HL-60 (cell line): ENCODE data around the gene PCNX4.

Experiments
- CTCF ChIP-seq: IDR thresholded peaks from one replicate; pipeline ENCODE4 v1.5.1; 2011; ENCODE audit warnings: low read length, control low read depth, inconsistent platforms; ENCODE audit not compliant: insufficient read depth
- GABPA ChIP-seq: IDR thresholded peaks from 2 replicates; pipeline ENCODE4 v1.6.1; 2012; ENCODE audit warnings: low read depth
- REST ChIP-seq: IDR thresholded peaks from 2 replicates; pipeline ENCODE4 v1.6.1; 2012; ENCODE audit warnings: low read depth; ENCODE audit not compliant: insufficient replicate concordance

- TF ChIP-seq CTCF (no peak), REST (no peak), GABPA (no peak)
Observed at GRCh38 chr14:60058087-60058486, 33.6 kb upstream of the PCNX4 start.
